Subcutaneous adipose tissue (tissue), 4 donors: ENCODE results near the gene VRK2. TPM values are rescaled to one million over a fixed set of nuclear protein-coding genes. Genes with fewer than 3 reads are reported as not detected.

Experiments used
- CTCF ChIP-seq: fragments of 450-650 bp; IDR thresholded peaks from one replicate; pipeline ENCODE4 v1.5.1; 2016; ENCODE audit warnings: low read depth, mild to moderate bottlenecking, control low read depth, antibody characterized with exemption, moderate library complexity
- total RNA-seq, 4 donors: library from RNA; depleted of rRNA; stranded (reverse); fragments of >200 nt; gene quantifications; one replicate each; pipeline ENCODE4 v1.1.0, GENCODE V29; 2016

The VRK2 gene
- total RNA-seq, 4 donors from 2014 or later: 18.5 to 42.7 (median 23.9) TPM

GRCh38 chr2:58054264-58054663 lies 7.7 kb downstream of the VRK2 start:
- no peak for TF ChIP-seq CTCF

GRCh38 chr2:58055033-58055786 lies 8.6 kb downstream of the VRK2 start:
- TF ChIP-seq CTCF: no peak

GRCh38 chr2:58056192-58056916 lies 9.7 kb downstream of the VRK2 start:
- TF ChIP-seq CTCF: no peak

- TF ChIP-seq CTCF: no peak
Measured at GRCh38 chr2:58057707-58058530, 11.3 kb downstream of the VRK2 start.

- TF ChIP-seq CTCF: no peak
Measured at GRCh38 chr2:58063641-58064040, 17.0 kb downstream of the VRK2 start.

- no peak for TF ChIP-seq CTCF
Measured at GRCh38 chr2:58064086-58064485, 17.5 kb downstream of the VRK2 start.

- TF ChIP-seq CTCF: no peak
Measured at GRCh38 chr2:58065248-58065647, 18.6 kb downstream of the VRK2 start.
